K562 (cell line): Measurements from ENCODE around the gene EPHB4. TPM values are rescaled to one million over a fixed set of nuclear protein-coding genes. Genes with fewer than 3 reads are reported as not detected.

ENCODE experiments used
- CC2D1A ChIP-seq: fragments of 450-650 bp; IDR thresholded peaks from 2 replicates; pipeline ENCODE4 v1.6.1; 2017; ENCODE audit warnings: mild to moderate bottlenecking
- CHD1 ChIP-seq: fragments of 200-600 bp; sonication (generic); IDR thresholded peaks from one replicate; pipeline ENCODE4 v1.6.1; 2012; ENCODE audit warnings: mild to moderate bottlenecking, moderate library complexity, low read length, inconsistent platforms
- ELF4 ChIP-seq: fragments of 450-650 bp; formaldehyde crosslinking; IDR thresholded peaks from 2 replicates; pipeline ENCODE4 v1.4.0; 2022; ENCODE audit warnings: missing genetic modification characterization
- EP400 ChIP-seq: fragments of 450-650 bp; IDR thresholded peaks from 2 replicates; pipeline ENCODE4 v1.6.1; 2017; ENCODE audit warnings: antibody characterized with exemption, mild to moderate bottlenecking, moderate library complexity
- HDAC3 ChIP-seq: fragments of 450-650 bp; IDR thresholded peaks from 2 replicates; pipeline ENCODE4 v1.6.1; 2018; ENCODE audit warnings: borderline replicate concordance, mild to moderate bottlenecking, moderate library complexity; ENCODE audit not compliant: partially characterized antibody
- ID3 ChIP-seq, 2 experiments: fragments of 250-450 bp in 1 of 2; fragments of 450-650 bp in 1 of 2; sonication (Bioruptor Pico) in 1 of 2; IDR thresholded peaks; 2 replicates each; pipeline versions ENCODE4 v1.6.1 to v1.8.0; 2016 to 2021; ENCODE audit warnings: mild to moderate bottlenecking in 2 of 2, moderate library complexity in 2 of 2, missing compliant biosample characterization in 1 of 2, missing genetic modification characterization in 1 of 2
- NFE2 ChIP-seq: IDR thresholded peaks from 2 replicates; pipeline ENCODE4 v1.6.1; 2014; ENCODE audit warnings: antibody characterized with exemption, low read depth
- PTTG1 ChIP-seq: fragments of 450-650 bp; IDR thresholded peaks from 2 replicates; pipeline ENCODE4 v1.6.1; 2016; ENCODE audit warnings: low read depth, mild to moderate bottlenecking, missing genetic modification characterization, missing compliant biosample characterization
- RAD21 ChIP-seq, 2 experiments: fragments of 250-450 bp in 1 of 2; fragments of 450-650 bp in 1 of 2; sonication (Bioruptor Pico) in 1 of 2; formaldehyde crosslinking in 1 of 2; IDR thresholded peaks in 1 of 2; conservative IDR thresholded peaks in 1 of 2; 2 replicates each; pipeline versions ENCODE4 v1.4.0 to v1.8.0; 2020 to 2022; ENCODE audit warnings: mild to moderate bottlenecking in 2 of 2, moderate library complexity in 1 of 2
- SPI1 ChIP-seq: IDR thresholded peaks from 2 replicates; pipeline ENCODE4 v1.6.1; 2011; ENCODE audit warnings: low read depth, low read length, control low read depth, borderline replicate concordance
- SRF ChIP-seq, 2 experiments: fragments of 250-450, 450-650 bp in 1 of 2; sonication (Bioruptor Pico) in 1 of 2; sonication (generic) in 1 of 2; formaldehyde crosslinking; IDR thresholded peaks; 2 replicates each; pipeline versions ENCODE4 v1.5.0 to v1.5.1; 2020 to 2022; ENCODE audit warnings: mild to moderate bottlenecking in 1 of 2, missing genetic modification reagents in 1 of 2
- ZNF239 ChIP-seq: fragments of 250-450 bp; sonication (Bioruptor Pico); IDR thresholded peaks from 2 replicates; pipeline ENCODE4 v1.4.0; 2020; ENCODE audit warnings: mild to moderate bottlenecking
- ZNF280A ChIP-seq: fragments of 450-650 bp; IDR thresholded peaks from 2 replicates; pipeline ENCODE4 v1.6.1; 2018; ENCODE audit warnings: mild to moderate bottlenecking, low read depth; ENCODE audit not compliant: partially characterized antibody
- ZNF583 ChIP-seq: fragments of 250-450 bp; sonication (Bioruptor Pico); IDR thresholded peaks from 2 replicates; pipeline ENCODE4 v1.4.0; 2020
- ZNF75A ChIP-seq: fragments of 450-650 bp; formaldehyde crosslinking; IDR thresholded peaks from 2 replicates; pipeline ENCODE4 v1.4.0; 2020; ENCODE audit warnings: mild to moderate bottlenecking
- polyA plus RNA-seq, 8 experiments: library from polyadenylated mRNA; depleted of rRNA in 4 of 8; stranded (reverse) in 5 of 8; unstranded in 3 of 8; fragments of >200 nt; fragmentation: Nextera tagmentation in 2 of 8; fragmentation: Illumina TruSeq in 1 of 8; extraction: Ambion mirVana in 2 of 8; extraction: Trizol in 1 of 8; gene quantifications; 2 replicates each; pipeline versions ENCODE4 v1.2.1 to v1.2.3, GENCODE V29; 2011 to 2014; ENCODE audit warnings: inconsistent platforms in 1 of 8, missing spikeins in 1 of 8
- total RNA-seq, 7 experiments: library from RNA; depleted of rRNA in 6 of 7; stranded (reverse); fragments of >200 nt in 6 of 7; fragmentation: Illumina TruSeq in 2 of 7; extraction: Trizol in 2 of 7; gene quantifications; 2 replicates each; pipeline versions ENCODE4 v1.2.1 to v1.2.3, GENCODE V29; 2011 to 2021; ENCODE audit warnings: low replicate concordance in 1 of 7
- TF ChIP-seq, protein P1 (sequence below), 2 experiments: fragments of 450-650 bp in 1 of 2; sonication (generic) in 1 of 2; formaldehyde crosslinking in 1 of 2; IDR thresholded peaks; 2 replicates each; pipeline versions ENCODE4 v1.7.1 to v1.9.0; 2016 to 2022; ENCODE audit warnings: inconsistent platforms in 1 of 2, mild to moderate bottlenecking in 1 of 2, missing genetic modification reagents in 1 of 2

EPHB4 gene
- total and polyA plus RNA-seq, 9 of the 15 experiments (the other 6 are each of a cell fraction or from before 2014, with no cell fraction given), result 1.2 to 82.1 (median 37.9) TPM

GRCh38 chr7:100825751-100826513 lies 1.4 kb downstream of the EPHB4 start (continued):
- TF ChIP-seq NFE2, result no peak
- TF ChIP-seq EP400, result no peak; the same call in 1 of the 2 replicates
- TF ChIP-seq, protein P1, sequence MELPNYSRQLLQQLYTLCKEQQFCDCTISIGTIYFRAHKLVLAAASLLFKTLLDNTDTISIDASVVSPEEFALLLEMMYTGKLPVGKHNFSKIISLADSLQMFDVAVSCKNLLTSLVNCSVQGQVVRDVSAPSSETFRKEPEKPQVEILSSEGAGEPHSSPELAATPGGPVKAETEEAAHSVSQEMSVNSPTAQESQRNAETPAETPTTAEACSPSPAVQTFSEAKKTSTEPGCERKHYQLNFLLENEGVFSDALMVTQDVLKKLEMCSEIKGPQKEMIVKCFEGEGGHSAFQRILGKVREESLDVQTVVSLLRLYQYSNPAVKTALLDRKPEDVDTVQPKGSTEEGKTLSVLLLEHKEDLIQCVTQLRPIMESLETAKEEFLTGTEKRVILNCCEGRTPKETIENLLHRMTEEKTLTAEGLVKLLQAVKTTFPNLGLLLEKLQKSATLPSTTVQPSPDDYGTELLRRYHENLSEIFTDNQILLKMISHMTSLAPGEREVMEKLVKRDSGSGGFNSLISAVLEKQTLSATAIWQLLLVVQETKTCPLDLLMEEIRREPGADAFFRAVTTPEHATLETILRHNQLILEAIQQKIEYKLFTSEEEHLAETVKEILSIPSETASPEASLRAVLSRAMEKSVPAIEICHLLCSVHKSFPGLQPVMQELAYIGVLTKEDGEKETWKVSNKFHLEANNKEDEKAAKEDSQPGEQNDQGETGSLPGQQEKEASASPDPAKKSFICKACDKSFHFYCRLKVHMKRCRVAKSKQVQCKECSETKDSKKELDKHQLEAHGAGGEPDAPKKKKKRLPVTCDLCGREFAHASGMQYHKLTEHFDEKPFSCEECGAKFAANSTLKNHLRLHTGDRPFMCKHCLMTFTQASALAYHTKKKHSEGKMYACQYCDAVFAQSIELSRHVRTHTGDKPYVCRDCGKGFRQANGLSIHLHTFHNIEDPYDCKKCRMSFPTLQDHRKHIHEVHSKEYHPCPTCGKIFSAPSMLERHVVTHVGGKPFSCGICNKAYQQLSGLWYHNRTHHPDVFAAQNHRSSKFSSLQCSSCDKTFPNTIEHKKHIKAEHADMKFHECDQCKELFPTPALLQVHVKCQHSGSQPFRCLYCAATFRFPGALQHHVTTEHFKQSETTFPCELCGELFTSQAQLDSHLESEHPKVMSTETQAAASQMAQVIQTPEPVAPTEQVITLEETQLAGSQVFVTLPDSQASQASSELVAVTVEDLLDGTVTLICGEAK (IDR thresholded peaks at IDR 0.05), result peak; percentile 60
- TF ChIP-seq, protein P1 (CRISPR knock-in tag; IDR thresholded peaks at IDR 0.05), result no peak
- no peak for TF ChIP-seq ZNF583 (CRISPR knock-in tag)
- TF ChIP-seq ZNF75A (CRISPR knock-in tag), result no peak
- 0 out of 2 replicates have a peak, but pooled peaks have one; percentile 39 for TF ChIP-seq CC2D1A
- TF ChIP-seq ZNF239 (CRISPR knock-in tag), result no peak
- TF ChIP-seq ZNF280A, result no peak
- peak; percentile 24 for TF ChIP-seq CHD1
- TF ChIP-seq ELF4 (CRISPR knock-in tag), result peak; percentile 21; the same call in 1 of the 2 replicates
- TF ChIP-seq SPI1, result peak; percentile 25; the same call in 1 of the 2 replicates
- no peak for TF ChIP-seq ID3 (CRISPR knock-in tag; IDR thresholded peaks at IDR 0.05)
- no peak for TF ChIP-seq ID3 (tag; IDR thresholded peaks at IDR 0.05)
- peak; percentile 73 to 76 for TF ChIP-seq RAD21 (CRISPR knock-in tag; conservative IDR thresholded peaks at IDR 0.05 in 1 of 2, IDR thresholded peaks at IDR 0.05 in 1 of 2)
- TF ChIP-seq SRF (CRISPR knock-in tag; IDR thresholded peaks at IDR 0.05), result no peak
- no peak for TF ChIP-seq HDAC3
- no peak for TF ChIP-seq PTTG1 (tag)
